GM19452 (cell line): ENCODE data around the gene NR0B2.
"Not testable (repeated sequence)": the region's sequence is repeated elsewhere in the genome, so short reads cannot be mapped to it uniquely, and the experiment has no call there.

Experiments used
- ATAC-seq: cut with Tn5 transposase; IDR thresholded peaks from one replicate; pipeline ENCODE4 v1.9.1; 2021; ENCODE audit not compliant: unreplicated experiment

Gene NR0B2

DNA sequence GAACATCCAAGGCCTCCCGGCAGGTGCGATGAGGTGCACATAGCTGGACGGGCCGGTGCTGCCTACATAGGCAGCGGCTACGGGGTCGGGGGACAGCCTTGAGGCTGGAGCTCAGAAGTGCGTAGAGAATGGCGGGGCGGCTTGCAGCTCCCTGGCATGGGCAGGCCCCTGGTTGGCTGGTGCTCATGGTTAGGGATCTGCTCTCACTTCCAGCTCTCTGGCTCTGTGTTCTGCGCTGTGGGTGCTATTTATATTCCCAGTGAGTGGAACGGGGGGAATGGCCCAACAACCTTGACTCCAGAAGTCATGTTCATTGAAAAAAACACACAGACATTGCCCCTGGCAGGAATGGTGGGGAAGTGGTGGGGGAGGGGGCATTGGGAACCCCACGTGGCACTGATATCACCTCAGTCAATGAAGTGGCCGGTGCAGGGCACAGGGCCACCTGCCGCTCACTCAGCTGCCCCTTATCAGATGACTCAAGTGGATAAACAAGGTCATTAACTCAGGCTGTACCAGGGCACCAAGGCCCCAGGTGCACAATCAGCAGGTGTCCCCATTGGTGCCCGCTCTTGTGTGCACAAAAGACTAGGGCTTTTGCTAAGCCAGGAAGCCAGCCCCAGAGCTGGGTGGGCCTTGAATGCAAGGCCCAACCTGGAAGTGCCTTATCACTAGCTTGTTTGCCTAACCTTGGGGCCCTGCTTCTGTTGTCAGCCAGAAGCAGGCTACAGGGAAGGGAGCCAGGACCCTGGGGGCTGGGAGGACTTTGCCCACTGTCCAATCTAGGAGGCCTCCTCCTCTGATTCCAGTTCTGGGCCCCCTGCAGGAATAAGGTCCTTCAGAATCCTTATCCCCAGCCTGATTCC is at the start of gene NR0B2:
TSS of gene NR0B2 (minus strand) at position 222 of the 866 bp plus-strand sequence. CDS start at position 187, 35 bp downstream.
- no peak for ATAC-seq

- no peak for ATAC-seq
These were observed 48.1 kb upstream of the NR0B2 start for GRCh38 chr1:26961826-26962225.

DNA sequence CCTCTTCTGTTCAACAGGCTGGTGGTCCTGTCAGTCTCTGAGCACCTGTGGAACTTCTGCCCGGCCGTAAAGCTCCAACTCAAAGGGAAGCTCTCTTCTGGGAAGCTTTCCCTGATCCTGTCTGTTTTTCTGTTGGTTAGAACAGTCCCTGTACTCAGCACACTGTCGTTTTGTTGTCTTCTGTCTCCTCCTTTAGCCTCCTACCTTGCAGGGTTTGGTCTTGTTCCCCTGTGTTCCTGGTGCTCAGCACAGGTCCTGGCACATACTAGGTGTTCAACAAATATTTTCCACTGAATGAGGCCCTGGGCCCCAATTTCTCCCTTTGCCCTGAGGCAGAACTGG is 46.8 kb upstream of the NR0B2 start:
- ATAC-seq, result no peak

GRCh38 chr1:26959722-26960624 is 46.2 kb upstream of the NR0B2 start, which contains the start of gene KDF1:
TSS of gene KDF1 (minus strand) at chr1:26960468. CDS start at chr1:26952380, 8,088 bp downstream.
- no peak for ATAC-seq

DNA sequence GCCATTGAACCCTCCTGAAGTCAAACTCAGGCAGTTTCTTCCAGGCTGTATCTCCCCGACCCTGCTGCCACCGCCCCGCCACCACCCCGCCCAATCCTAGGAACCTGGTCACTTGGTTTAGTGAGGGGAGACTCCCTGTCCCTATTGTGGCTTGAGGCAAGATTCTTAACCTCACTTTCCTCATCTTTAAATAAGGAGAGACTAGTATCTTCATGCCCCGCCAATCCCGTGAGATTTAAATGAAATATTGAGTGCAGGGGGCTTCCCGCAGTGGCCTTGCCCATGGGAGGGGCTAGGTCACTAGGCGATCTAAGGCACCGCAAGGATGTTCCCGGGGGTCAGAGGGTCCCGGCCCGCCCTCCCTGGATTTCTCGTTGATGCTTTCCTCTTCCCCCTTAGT is 45.5 kb upstream of the NR0B2 start:
- ATAC-seq, result no peak

DNA sequence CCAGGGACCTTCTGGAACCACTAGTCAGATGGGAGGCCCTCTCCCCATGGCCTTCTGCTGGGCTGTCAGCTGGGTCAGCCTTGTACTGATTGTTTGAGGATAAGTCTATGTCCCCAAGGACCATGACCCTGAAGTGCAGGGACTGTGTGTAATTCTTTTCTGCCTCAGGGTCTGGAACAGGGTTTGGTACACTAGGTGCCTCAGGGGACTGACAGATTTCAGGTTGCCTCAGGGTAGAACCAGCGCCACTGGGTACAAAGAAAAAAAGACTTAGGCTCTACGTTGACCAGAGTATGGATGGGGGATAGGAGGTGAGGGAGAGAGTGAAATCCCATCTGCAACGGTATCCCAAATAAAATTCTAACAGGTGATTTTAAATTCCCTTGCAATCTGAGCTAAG is 43.5 kb upstream of the NR0B2 start:
- no peak for ATAC-seq

GRCh38 chr1:26956321-26956720 is 42.5 kb upstream of the NR0B2 start:
- no peak for ATAC-seq

- ATAC-seq, result no peak
These were observed 39.6 kb upstream of the NR0B2 start for GRCh38 chr1:26953374-26953773.

- no peak for ATAC-seq
These were observed 38.2 kb upstream of the NR0B2 start for GRCh38 chr1:26951821-26952497.

DNA sequence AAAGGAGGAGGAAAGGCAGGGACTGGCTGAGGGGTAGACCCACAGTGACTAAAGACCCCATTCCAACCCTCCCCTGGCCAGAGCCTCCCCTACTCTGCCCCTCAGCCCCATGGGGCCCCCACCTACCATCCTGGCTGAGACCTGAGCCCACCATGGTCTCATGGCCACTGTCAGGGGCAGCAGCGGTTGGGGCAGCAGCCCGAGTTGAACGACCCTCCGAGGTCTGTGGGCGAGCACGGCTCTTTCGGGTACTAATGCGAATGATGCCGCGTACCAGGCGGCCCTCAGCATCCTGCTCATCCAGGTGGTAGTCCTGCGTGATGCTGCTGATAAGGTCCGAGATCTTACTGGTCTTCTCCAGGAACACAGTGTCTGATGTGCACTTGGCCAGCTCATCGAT is 37.4 kb upstream of the NR0B2 start:
- ATAC-seq, result no peak

- no peak for ATAC-seq
These were observed 36.8 kb upstream of the NR0B2 start for GRCh38 chr1:26950602-26951001.

- ATAC-seq, result no peak
These were observed 36.1 kb upstream of the NR0B2 start for GRCh38 chr1:26949926-26950319.

- ATAC-seq, result no peak
These were observed 35.6 kb upstream of the NR0B2 start for GRCh38 chr1:26949266-26949925.

DNA sequence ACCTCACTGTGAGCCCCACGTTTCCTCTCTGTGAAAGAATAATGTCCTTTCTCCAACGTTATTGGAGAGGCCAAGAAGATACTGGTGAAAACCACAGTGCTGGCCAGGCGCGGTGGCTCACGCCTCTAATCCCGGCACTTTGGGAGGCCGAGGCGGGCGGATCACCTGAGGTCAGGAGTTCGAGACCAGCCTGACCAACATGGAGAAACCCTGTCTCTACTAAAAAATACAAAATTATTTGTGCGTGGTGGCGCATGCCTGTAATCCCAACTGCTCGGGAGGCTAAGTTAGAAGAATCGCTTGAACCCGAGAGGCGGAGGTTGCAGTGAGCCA is 34.9 kb upstream of the NR0B2 start:
- not testable (repeated sequence) for ATAC-seq

DNA sequence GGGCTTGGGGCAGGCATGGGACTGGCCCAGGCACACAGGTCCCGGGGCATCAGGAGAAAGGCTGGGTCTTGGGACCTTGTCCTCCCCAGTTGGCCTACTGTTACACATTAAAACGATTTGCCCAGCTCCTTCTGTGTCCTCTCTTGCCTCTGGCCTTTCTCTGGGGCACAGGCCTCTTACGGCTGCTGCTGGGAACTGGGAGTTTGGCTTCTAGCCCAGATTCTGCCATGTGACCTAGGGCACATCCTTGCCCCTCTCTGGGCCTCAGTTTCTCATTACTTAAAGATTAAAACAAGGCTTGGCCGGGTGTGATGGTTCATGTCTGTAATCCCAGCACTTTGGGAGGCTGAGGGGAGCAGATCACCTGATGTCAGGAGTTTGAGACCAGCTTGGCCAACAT is 32.5 kb upstream of the NR0B2 start:
- no peak for ATAC-seq

DNA sequence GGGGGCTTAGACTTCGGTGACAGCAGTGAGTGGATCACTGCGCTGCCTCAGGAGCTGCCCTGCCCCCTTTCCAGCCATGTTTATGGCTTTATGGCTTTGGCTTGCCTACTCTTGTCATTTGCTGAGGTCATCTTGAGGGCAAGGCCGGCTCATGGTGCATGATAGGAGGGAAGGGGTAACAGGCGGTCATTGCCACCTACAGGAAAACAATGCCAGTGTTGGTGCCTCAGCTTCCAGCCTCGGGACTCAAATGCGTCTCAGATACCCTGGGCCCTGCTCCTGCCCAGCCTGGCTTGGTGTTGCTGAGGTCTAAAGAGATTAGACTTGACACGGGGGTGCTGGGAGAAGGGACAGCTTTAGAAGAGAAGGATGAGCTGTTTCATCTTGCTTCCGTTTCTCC is 32.0 kb upstream of the NR0B2 start:
- no peak for ATAC-seq

DNA sequence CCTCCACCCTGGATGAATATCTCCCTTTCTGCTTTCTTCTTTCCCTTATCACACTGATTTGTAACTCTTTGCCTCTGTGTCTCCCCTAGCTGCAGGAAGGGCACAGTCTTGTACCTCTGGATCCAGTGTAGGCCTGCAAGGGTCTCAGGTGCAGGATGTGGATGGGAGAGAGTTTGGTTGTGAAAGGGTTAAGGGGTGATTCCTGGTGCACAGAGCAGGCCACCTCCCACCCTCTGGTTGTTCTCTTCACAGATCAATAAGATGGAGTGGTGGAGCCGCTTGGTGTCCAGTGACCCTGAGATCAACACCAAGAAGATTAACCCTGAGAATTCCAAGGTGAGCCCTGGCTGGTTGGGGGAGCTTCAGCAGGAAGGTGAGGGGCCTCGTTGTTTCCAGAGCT is 31.4 kb upstream of the NR0B2 start:
- ATAC-seq, result no peak

DNA sequence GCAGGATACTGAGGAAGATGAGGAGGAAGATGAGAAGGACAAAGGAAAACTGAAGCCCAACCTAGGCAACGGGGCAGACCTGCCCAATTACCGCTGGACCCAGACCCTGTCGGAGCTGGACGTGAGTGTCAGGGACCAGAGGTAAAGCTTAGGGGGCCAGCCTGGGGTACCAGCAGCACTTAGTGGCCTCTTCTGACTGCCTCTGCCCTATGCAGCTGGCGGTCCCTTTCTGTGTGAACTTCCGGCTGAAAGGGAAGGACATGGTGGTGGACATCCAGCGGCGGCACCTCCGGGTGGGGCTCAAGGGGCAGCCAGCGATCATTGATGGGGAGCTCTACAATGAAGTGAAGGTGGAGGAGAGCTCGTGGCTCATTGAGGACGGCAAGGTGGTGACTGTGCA is 28.9 kb upstream of the NR0B2 start:
- no peak for ATAC-seq

DNA sequence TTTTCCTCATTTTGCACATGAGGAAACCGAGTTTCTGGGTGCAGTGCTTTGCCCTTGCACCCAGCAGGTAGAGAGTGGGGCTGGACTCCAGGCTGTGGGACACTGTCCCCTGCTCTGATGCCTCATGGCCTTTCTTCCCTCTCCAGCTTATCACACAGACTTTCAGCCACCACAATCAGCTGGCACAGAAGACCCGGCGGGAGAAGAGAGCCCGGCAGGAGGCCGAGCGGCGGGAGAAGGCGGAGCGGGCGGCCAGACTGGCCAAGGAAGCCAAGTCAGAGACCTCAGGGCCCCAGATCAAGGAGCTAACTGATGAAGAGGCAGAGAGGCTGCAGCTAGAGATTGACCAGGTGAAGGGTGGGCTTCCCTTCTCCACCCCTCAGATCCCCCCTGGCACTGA is 27.5 kb upstream of the NR0B2 start:
- ATAC-seq, result no peak

- ATAC-seq, result no peak
These were observed 24.9 kb upstream of the NR0B2 start for GRCh38 chr1:26938659-26939025.

- no peak for ATAC-seq
These were observed 24.4 kb upstream of the NR0B2 start for GRCh38 chr1:26938004-26938658.
